ENCODE measurements around the gene GDF7. TPM values are rescaled to one million over a fixed set of nuclear protein-coding genes. Genes with fewer than 3 reads are reported as not detected.

GDF7 gene
- polyA plus RNA-seq, 1 experiment: 0.32 TPM

GRCh38 chr2:20678780-20679179 is 11.8 kb downstream of the GDF7 start:
- Histone ChIP-seq H3K4me3 (ENCODE audit: low read depth, low read length) (no peak overlapping the region), H3K36me3 (ENCODE audit: control insufficient read depth, insufficient read depth, low read length) (no peaks in the 10 kb centered on the region; the same call in none of the 2 replicates), H3K27me3 (ENCODE audit: control insufficient read depth, insufficient read depth, low read length) (no peaks in the 10 kb centered on the region)
- TF ChIP-seq CTCF (IDR thresholded peaks at IDR 0.05; ENCODE audit: insufficient read depth, low read depth, low read length): no peak
- no peak for DNase-seq (ENCODE audit: low read depth)
- ChIA-PET CTCF (interaction anchor here (0.5 to 8.4 kb wide), 5 partner anchors 15 to 359 kb away, joined by 3 to 123 read pairs (median 3); partner anchors contain the start of gene GDF7), POLR2A (no interaction called here)

GRCh38 chr2:20680744-20681375 is 13.9 kb downstream of the GDF7 start:
- ChIA-PET POLR2A (no interaction called here), CTCF (interaction anchor here (1.0 to 2.9 kb wide), 5 partner anchors 9 to 283 kb away, joined by 3 to 18 read pairs (median 6); no protein-coding TSS in a partner anchor)
- peaks cover 1% of the 10 kb centered on the region for H3K36me3 ChIP-seq (ENCODE audit: control insufficient read depth, insufficient read depth, low read length)
- DNase-seq (ENCODE audit: low read depth): no peak
- no peak overlapping the region for H3K4me3 ChIP-seq (ENCODE audit: low read depth, low read length)
- TF ChIP-seq CTCF (IDR thresholded peaks at IDR 0.05; ENCODE audit: insufficient read depth, low read depth, low read length): no peak
- H3K27me3 ChIP-seq (ENCODE audit: control insufficient read depth, insufficient read depth, low read length): no peaks in the 10 kb centered on the region

- DNase-seq (ENCODE audit: low read depth): no peak
- Histone ChIP-seq H3K27me3 (ENCODE audit: control insufficient read depth, insufficient read depth, low read length) (no peaks in the 10 kb centered on the region), H3K36me3 (ENCODE audit: control insufficient read depth, insufficient read depth, low read length) (peaks cover 3% of the 10 kb centered on the region), H3K4me3 (ENCODE audit: low read depth, low read length) (no peak overlapping the region)
- ChIA-PET POLR2A (no interaction called here), CTCF (interaction anchor here (0.8 to 3.7 kb wide), 12 partner anchors 9 to 282 kb away, joined by 3 to 18 read pairs (median 5); no protein-coding TSS in a partner anchor)
- TF ChIP-seq CTCF (IDR thresholded peaks at IDR 0.05; ENCODE audit: insufficient read depth, low read depth, low read length): peak; percentile 83
These were observed 15.4 kb downstream of the GDF7 start for GRCh38 chr2:20682167-20682920.

- no peak for DNase-seq (ENCODE audit: low read depth)
- POLR2A ChIA-PET: no interaction called here
- CTCF ChIA-PET: interaction anchor here (0.6 to 3.7 kb wide), 5 partner anchors 16 to 278 kb away, joined by 3 to 18 read pairs (median 5); no protein-coding TSS in a partner anchor
- H3K36me3 ChIP-seq (ENCODE audit: control insufficient read depth, insufficient read depth, low read length): peaks cover 3% of the 10 kb centered on the region
- TF ChIP-seq CTCF (IDR thresholded peaks at IDR 0.05; ENCODE audit: insufficient read depth, low read depth, low read length): no peak
- H3K27me3 ChIP-seq (ENCODE audit: control insufficient read depth, insufficient read depth, low read length): no peaks in the 10 kb centered on the region
- H3K4me3 ChIP-seq (ENCODE audit: low read depth, low read length): no peak overlapping the region
These were observed 17.7 kb downstream of the GDF7 start for GRCh38 chr2:20684581-20685063.

- Histone ChIP-seq H3K27me3 (ENCODE audit: control insufficient read depth, insufficient read depth, low read length) (no peaks in the 10 kb centered on the region), H3K36me3 (ENCODE audit: control insufficient read depth, insufficient read depth, low read length) (peaks cover 3% of the 10 kb centered on the region), H3K4me3 (ENCODE audit: low read depth, low read length) (no peak overlapping the region)
- no peak for TF ChIP-seq CTCF (IDR thresholded peaks at IDR 0.05; ENCODE audit: insufficient read depth, low read depth, low read length)
- CTCF ChIA-PET: interaction anchor here (0.7 to 1.2 kb wide), 3 partner anchors 12 to 276 kb away, joined by 3 to 5 read pairs (median 5); no protein-coding TSS in a partner anchor
- no peak for DNase-seq (ENCODE audit: low read depth)
- POLR2A ChIA-PET: interaction anchor here (0.6 kb wide), 1 partner anchor 861 kb away, joined by 3 read pairs; no protein-coding TSS in a partner anchor
These were observed 20.4 kb downstream of the GDF7 start for GRCh38 chr2:20687260-20687832.
